Measurements from ENCODE around the gene TGFB1.

Gene TGFB1

DNA sequence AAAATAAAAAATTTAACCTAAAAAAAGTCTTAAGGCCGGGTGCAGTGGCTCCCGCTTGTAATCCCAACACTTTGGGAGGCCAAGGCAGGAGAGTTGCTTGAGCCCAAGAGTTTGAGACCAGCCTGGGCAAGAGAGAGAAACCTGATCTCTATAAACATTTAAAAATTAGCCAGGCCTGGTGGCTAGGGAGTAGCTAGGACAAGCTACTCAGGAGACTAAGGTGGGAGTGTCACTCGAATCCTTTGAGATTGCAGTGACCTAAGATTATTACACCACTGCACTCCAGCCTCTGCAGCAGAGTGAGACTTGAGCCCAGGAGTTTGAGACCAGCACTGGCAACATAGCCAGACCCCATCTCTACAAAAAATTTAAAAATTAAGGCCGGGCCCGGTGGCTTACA, 42.6 kb downstream of the TGFB1 start:
- H4K20me1 ChIP-seq: peaks cover 13 to 83% (median 61%) of the 10 kb centered on the region in 11 experiments; a peak in 21 of 22 replicates
- H3K36me3 ChIP-seq: peaks cover 44 to 73% (median 56%) of the 10 kb centered on the region in 11 experiments
- no peak for TF ChIP-seq Cebpa-rat (IDR thresholded peaks at IDR 0.05)
- peak overlapping the region; percentile 87 to 98 (median 94) for H3K4me2 ChIP-seq
- peak overlapping the region; percentile 68 to 83 (median 72) for H3K4me3 ChIP-seq
- no peaks in the 10 kb centered on the region for H3K9me3 ChIP-seq (replicated peaks in 1 of 11)
- no peaks in the 10 kb centered on the region for H3K27me3 ChIP-seq
- peak overlapping the region in 10 of 11 experiments; percentile 86 to 97 (median 94); a peak in 18 of 22 replicates for H3K27ac ChIP-seq
- peaks cover 65 to 73% (median 69%) of the 10 kb centered on the region in 10 experiments for H3K4me1 ChIP-seq
- H3K9ac ChIP-seq: peak overlapping the region; percentile 87 to 97 (median 93)

DNA sequence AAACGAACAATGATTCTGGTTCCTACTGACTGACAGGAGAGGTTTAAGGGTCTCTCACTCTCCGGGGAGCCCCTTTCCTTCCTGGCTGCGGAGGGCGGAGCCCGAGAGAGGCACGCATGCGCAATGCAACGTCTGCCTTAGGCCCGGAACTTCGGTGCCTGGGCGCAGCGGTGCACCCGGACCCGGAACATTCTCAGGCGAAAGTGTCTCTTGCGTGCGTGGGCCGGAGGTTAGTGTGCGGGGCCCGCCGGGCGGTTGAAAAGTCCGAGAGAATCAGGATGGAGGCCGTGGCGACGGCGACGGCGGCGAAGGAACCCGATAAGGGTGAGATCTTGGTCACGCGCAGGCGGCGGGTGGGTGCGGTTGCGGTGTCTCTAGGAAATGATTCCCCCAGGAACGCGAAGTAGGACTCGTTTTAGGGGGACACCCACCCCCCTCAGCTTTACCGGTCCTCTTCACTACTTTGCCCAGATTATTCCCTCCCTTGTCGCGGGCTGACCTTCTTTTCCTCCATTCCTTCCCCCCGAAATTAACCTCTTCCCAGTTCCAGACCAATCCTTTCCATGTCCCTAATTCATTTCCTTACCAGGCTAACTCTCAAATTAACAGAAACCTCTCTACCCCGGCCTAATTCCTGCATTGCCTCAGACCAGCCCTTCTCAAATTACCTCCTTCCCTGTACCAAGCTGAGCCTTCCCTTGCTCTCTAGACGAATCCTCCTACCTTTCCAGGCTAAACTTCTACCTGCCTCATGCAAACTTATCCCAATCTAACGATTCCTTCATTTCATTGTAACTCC, 43.5 kb downstream of the TGFB1 start, which contains the start of gene CCDC97:
CCDC97 (plus strand) TSS at position 140 of the 799 bp plus-strand sequence; CDS start at position 279, 139 bp downstream.
- Histone ChIP-seq H4K20me1 (peaks cover 13 to 83% (median 61%) of the 10 kb centered on the region in 11 experiments; a peak in 21 of 22 replicates), H3K4me1 (peaks cover 72 to 82% (median 76%) of the 10 kb centered on the region in 10 experiments), H3K4me2 (peak within 1 kb of the TSS; percentile 87 to 98 (median 94)), H3K9ac (peak within 1 kb of the TSS; percentile 87 to 97 (median 93)), H3K9me3 (replicated peaks in 1 of 11) (no peaks in the 10 kb centered on the region), H3K27me3 (no peaks in the 10 kb centered on the region), H3K27ac (peak within 1 kb of the TSS; percentile 86 to 97 (median 95)), H3K4me3 (peak within 1 kb of the TSS; percentile 68 to 83 (median 72)), H3K36me3 (peaks cover 45 to 73% (median 56%) of the 10 kb centered on the region in 11 experiments)
- TF ChIP-seq Cebpa-rat (IDR thresholded peaks at IDR 0.05): no peak

DNA sequence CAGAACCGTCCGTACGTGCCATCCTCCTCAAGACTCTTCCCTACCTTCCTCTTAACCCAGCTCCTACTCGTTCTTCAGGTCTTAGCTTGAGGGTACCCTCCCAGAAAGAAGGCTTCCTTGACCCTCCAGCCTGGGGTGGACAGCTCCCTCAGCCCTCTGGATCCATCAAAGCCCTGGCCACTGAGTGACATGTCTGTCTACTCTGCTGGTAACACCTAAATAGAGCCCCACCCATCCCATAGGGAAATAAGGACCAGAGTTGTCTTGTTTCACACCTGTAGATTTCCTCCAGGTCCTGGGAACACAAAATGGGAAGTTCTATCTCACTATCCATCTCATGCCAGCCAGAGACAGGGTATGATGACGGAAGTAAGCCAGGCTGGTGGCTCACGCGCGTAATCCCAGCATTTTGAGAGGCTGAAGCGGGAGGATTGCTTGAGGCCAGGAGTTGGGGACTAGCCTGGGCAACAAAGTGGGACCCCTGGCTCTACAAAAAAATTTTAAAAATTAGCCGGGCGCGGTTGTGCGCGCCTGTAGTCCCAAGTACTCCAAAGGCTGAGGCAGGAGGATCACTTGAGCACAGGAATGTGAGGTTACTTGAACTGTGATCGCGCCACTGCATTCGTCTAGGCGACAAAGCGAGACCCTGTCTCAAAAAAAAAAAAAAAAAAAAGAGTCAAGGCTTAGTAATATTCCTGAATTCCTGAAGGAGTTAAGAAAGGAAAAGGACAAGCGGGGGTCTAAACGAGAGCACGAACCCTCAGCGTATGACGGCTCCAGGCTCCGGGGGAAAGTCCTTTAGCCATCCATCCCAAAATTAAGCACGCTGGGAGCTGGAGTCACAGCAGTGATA, 44.3 kb downstream of the TGFB1 start:
- Histone ChIP-seq H3K4me1 (peaks cover 80 to 90% (median 85%) of the 10 kb centered on the region in 10 experiments), H3K9ac (peak overlapping the region; percentile 87 to 97 (median 93)), H3K27ac (peak overlapping the region; percentile 86 to 97 (median 95)), H3K4me3 (peak overlapping the region; percentile 68 to 83 (median 72)), H3K4me2 (peak overlapping the region; percentile 79 to 98 (median 92)), H3K36me3 (peaks cover 45 to 73% (median 56%) of the 10 kb centered on the region in 11 experiments), H3K9me3 (replicated peaks in 1 of 11) (no peaks in the 10 kb centered on the region), H3K27me3 (no peaks in the 10 kb centered on the region), H4K20me1 (peaks cover 9 to 81% (median 61%) of the 10 kb centered on the region in 11 experiments; a peak in 21 of 22 replicates)
- TF ChIP-seq Cebpa-rat (IDR thresholded peaks at IDR 0.05): no peak

DNA sequence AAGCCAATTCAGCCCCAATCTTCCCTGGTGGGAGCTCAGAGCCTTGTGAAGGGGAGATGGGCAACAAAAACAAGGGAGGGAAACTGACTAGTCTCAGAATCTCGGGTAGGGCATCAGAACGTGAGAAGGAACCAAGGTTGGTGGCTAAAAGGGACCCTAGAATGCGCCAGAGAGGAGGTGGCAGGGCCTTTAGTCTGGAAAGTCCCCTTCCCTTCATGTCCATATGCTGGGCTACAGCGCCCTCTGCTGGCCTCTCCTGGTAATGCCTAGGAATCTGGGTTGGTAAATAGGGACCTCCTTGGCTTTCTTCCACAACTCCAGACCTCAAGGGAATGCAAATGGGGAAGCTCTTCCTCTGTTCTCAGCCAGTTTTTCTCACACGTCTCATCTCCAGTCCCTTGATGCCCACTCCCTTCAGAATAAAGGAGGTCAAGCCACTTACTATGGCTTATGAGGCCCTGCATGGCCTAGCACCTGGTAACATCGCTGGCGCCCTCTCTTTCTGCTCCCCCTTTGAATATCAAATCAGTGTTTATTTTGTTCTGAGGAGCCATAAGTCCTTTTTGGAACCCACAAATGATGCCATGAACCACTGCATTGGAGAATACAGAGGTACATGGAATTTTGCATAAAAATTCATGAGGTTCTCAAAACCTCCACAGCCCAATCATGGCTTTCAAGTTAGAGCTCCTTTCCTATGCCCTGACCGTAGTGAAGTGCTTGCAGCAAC, 45.1 kb downstream of the TGFB1 start:
- H3K4me2 ChIP-seq: peak overlapping the region; percentile 79 to 98 (median 92)
- H3K4me1 ChIP-seq: peaks cover 84 to 93% (median 90%) of the 10 kb centered on the region in 10 experiments
- H3K27me3 ChIP-seq: no peaks in the 10 kb centered on the region
- peaks cover 6 to 82% (median 61%) of the 10 kb centered on the region in 11 experiments; a peak in 21 of 22 replicates for H4K20me1 ChIP-seq
- peak overlapping the region; percentile 86 to 97 (median 95) for H3K27ac ChIP-seq
- H3K9me3 ChIP-seq (replicated peaks in 1 of 11): no peaks in the 10 kb centered on the region
- peak overlapping the region in 8 of 10 experiments; percentile 68 to 83 (median 72); a peak in 9 of 20 replicates for H3K4me3 ChIP-seq
- peaks cover 45 to 73% (median 56%) of the 10 kb centered on the region in 11 experiments for H3K36me3 ChIP-seq
- TF ChIP-seq Cebpa-rat (IDR thresholded peaks at IDR 0.05): no peak
- peak overlapping the region; percentile 87 to 97 (median 93) for H3K9ac ChIP-seq

DNA sequence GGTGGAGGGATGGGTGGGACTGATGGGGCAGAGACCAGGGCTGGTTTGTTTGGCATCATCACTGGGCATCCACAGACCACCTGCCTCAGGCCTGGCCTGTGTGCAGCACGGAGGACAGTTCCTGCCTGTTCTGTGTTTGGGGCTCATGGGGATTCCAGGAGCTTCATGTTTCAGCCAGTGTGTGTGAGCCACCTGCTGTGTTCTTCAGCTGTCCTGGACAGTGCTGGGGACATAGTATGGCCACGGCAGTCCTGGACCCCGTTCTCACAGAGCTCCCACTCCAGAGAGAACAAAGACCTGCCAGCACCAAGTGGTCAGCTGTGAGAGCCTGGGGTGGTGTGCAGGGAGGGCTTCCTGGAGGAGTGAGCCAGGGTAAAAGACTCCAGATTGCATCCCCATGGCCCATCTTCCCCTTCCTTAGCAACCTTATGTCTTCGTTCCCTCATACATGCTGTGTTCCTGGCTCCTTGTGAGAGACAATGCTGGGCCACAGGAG, 45.7 kb downstream of the TGFB1 start:
- no peak overlapping the region; a peak in 1 of 20 replicates for H3K4me3 ChIP-seq
- H3K4me2 ChIP-seq: peak overlapping the region; percentile 79 to 98 (median 92)
- H3K27me3 ChIP-seq: no peaks in the 10 kb centered on the region
- H3K36me3 ChIP-seq: peaks cover 45 to 73% (median 56%) of the 10 kb centered on the region in 11 experiments
- peaks cover 1 to 82% (median 61%) of the 10 kb centered on the region in 11 experiments; a peak in 21 of 22 replicates for H4K20me1 ChIP-seq
- peak overlapping the region; percentile 63 to 95 (median 90) for H3K9ac ChIP-seq
- TF ChIP-seq Cebpa-rat (IDR thresholded peaks at IDR 0.05): no peak
- H3K27ac ChIP-seq: peak overlapping the region; percentile 73 to 97 (median 93)
- no peaks in the 10 kb centered on the region for H3K9me3 ChIP-seq (replicated peaks in 1 of 11)
- peaks cover 84 to 93% (median 91%) of the 10 kb centered on the region in 10 experiments for H3K4me1 ChIP-seq

DNA sequence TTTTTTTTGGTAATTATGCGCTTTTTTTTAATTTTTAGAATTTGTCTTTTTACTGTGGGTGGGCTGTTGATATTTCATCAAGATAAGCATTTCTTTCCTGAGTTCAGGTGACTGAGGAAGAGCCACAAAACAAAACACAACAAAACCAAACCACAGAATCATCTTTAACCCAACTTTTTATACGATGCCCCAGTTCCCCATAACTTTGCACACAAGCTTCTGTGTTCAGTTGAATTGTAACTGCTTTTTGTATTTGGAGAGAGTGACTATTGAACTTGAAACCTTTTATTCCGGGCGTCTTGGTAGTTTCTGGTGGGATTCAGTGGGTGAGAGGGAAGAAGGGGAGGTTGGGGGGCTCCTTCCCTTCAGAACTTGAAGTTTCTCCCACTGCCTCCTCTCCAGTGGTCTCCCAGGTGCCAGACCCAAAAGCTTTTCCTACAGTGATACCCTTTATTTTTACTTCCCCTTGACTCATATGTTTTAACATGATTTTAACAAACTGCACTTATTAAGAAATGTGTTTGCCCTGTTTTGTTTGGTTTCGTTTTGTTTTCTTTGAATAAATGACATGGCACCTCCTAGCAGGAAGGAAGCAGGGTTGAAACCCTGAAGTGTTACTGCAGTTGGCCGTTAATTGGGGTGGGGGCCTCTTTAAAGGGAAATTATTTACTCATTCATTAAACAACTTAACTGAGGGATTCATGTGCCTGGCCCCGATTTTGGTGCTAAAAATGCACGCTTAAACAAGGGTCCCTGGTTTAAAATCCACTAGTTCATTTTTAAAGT, 46.4 kb downstream of the TGFB1 start:
- no peaks in the 10 kb centered on the region for H3K27me3 ChIP-seq
- peaks cover 0 to 82% (median 62%) of the 10 kb centered on the region in 11 experiments; a peak in 18 of 22 replicates for H4K20me1 ChIP-seq
- peak overlapping the region; percentile 73 to 97 (median 93) for H3K27ac ChIP-seq
- H3K4me2 ChIP-seq: peak overlapping the region; percentile 79 to 98 (median 92)
- H3K9me3 ChIP-seq (replicated peaks in 1 of 11): no peaks in the 10 kb centered on the region
- H3K9ac ChIP-seq: peak overlapping the region; percentile 63 to 95 (median 90); a peak in 21 of 22 replicates
- peaks cover 45 to 71% (median 52%) of the 10 kb centered on the region in 11 experiments for H3K36me3 ChIP-seq
- no peak for TF ChIP-seq Cebpa-rat (IDR thresholded peaks at IDR 0.05)
- H3K4me3 ChIP-seq: peak overlapping the region in 6 of 10 experiments; percentile 4 to 52 (median 13); a peak in 6 of 20 replicates
- peaks cover 84 to 93% (median 91%) of the 10 kb centered on the region in 10 experiments for H3K4me1 ChIP-seq
